NCI-H1048 (cell line): ENCODE data around the gene NUCB1.
A peak's percentile ranks its signal among the peaks of the same experiment; 100 is the strongest.

ENCODE experiments used
- DNase-seq: peaks from one replicate; lab custom pipeline; 2025; lab: John Stamatoyannopoulos, UW

NUCB1 gene

DNA sequence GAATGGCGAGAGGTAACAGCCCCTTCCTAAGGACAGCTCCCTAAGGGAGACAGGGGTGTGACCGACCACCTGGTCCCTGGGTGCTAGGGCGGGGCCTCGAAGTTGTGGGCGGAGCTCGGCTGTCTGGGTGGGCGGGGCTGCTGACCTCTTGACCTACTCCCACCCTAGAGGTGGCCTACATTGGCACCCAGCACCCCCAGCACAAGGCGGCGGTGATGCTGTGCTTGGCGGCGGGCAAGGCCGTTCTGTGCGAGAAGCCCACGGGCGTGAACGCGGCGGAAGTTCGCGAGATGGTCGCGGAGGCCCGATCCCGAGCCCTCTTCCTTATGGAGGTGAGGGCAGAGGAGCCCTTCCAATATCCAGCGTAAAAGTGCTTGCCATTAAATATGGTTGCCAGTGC is 35.8 kb downstream of the NUCB1 start:
- DNase-seq, result no peak

- DNase-seq, result no peak
Observed at GRCh38 chr19:48938256-48938655, 38.1 kb downstream of the NUCB1 start.

GRCh38 chr19:48940902-48941301 is 40.8 kb downstream of the NUCB1 start:
- no peak for DNase-seq

DNA sequence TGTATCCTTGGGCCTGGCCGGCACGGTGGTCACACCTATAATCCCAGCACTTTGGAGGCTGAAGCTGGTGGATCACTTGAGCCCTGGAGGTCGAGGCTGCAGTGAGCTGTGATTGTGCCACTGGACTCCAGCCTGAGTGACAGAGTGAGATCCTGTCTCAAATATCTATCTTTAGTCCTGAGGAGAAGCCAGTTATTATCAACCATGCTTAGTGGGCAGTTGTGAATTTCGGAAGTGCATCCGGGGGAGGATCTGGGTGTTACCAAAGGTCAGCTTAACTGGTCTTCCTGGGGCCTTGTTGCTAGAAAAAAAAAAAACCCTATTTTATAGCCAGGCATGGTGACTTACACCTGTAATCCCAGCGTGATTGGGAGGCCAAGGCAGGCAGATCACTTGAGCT is 43.0 kb downstream of the NUCB1 start:
- DNase-seq, result no peak

DNA sequence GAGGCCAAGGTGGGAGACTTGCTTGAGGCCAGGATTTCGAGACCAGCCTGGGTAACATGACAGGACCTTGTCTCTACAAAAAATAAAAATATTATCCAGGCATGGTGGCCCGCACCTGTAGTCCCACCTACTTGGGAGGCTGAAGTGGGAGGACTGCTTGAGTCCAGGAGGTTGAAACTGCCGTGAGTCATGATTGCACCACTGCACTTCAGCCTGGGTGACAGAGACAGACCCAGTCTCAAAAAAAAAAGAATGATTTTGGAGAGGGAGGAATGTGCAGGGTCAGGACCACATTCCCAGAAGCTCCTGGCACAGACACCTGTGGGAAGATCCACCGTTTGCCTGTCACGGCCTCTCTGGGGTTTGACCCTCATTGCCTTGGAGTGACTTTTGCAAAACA is 45.3 kb downstream of the NUCB1 start:
- DNase-seq, result no peak

- no peak for DNase-seq
Observed at GRCh38 chr19:48945817-48946216, 45.7 kb downstream of the NUCB1 start.

DNA sequence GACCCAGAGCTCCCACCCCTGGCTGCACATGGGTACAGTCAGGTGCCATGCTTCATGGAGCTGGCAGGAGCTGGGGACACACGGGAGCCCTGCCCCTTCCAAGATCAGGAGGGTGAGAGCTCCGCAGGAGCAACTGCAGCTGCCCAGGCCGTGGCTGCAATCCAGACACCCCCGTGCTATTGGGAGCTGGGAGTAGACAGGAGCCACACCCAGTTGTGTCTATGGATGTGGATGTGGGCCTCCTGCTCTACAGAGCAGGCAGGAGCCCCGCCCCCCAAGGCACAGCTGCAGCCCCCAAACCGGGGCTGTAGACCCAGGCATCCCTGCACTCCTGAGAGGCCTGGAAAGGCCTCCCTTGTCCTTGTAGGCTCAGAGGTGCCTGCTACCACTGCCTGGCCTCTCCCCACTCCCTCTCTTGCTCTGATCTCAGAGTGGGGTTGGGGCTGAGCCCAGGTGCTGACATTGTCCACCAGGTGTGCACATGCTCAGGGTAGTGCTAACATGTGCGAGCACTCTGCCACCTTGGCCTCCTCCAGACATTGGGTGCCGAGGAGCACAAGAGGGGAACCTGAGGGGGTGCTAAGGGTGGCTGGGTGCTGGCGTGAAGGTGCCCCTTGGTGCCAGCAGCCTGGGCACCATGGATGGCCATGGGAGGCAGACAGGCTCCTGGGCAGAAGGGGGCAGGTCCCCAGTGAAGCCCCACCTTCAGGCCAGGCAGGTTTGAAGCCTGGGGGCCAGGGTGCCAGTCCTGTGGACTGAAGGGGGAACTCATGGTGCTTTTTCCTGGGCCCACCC is 46.5 kb downstream of the NUCB1 start:
- no peak for DNase-seq

GRCh38 chr19:48947258-48947542 is 47.1 kb downstream of the NUCB1 start:
- DNase-seq, result no peak

- DNase-seq, result no peak
Observed at GRCh38 chr19:48950159-48950558, 50.0 kb downstream of the NUCB1 start.

DNA sequence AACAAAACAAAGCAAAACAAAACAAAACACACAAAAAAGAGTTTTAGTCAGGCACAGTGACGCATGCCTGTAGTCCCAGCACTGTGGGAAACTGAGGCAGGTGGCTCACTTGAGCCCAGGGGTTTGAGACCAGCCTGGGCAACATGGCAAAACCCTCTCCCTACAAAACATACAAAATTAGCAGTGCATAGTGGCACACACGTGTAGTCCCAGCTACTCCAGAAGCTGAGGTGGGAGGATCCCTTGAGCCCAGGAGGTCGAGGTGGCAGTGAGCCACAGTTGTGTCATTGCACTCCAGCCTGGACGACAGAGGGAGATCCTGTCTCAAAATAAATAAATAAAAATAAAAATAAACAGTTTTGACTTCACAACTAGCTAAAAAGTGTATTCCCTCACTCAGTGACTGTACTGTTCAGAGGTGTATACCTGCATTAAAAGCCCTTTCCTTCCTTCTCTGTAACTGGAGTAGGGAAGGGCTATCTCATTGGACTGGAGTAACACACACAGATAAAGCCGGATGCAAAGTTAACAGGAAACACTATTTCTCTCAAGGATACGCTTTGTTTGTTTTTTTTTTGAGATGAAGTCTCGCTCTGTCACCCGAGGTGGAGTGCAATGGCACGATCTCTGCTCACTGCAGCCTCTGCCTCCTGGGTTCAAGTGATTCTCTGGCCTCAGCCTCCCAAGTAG is 50.9 kb downstream of the NUCB1 start:
- DNase-seq, result no peak

DNA sequence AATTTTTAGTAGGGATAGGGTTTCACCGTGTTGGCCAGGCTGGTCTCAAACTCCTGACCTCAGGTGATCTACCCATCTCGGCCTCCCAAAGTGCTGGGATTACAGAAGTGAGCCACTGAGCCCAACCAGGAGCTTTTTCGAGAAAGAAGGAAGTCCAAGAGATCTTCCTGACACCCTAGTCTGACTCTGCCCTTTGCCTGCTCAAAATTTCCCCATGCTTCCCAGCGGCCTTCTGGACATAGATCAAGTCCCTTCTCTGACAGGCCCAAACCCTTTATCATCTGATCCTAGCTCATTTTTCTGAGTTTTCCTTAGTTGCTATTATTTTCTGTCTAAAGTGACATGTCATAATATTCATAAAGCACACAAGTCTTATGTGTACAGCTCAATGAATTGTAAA is 53.0 kb downstream of the NUCB1 start:
- DNase-seq, result no peak

DNA sequence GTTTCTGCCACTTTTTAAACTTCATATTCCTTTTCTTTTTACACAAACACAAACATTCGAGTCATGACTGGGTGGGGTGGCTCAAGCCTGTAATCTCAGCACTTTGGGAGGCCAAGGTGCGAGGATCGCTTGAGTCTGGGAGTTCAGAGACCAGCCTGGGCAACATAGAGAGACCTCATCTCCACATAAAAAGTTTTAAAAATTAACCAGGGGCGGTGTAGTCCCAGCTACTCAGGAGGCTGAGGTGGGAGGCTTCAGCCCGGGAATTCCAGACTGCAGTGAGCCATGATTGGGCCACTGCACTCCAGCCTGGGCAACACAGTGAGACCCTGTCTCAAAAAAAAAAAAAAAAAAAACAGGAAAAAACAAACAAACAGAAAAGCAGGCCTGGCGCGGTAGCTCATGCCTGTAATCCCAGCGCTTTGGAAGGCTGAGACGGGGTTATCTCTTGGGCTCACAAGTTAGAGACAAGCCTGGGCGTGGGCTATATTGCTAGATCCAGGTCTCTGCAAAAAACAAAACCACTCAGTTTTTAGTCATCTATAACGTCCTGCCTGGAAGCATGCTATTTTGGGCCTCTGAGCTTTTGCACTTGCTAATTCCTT is 54.0 kb downstream of the NUCB1 start:
- DNase-seq, result no peak

GRCh38 chr19:48954595-48955307 is 54.6 kb downstream of the NUCB1 start, which contains the start of gene BAX:
Gene BAX (plus strand): TSS chr19:48954875. CDS start chr19:48954929, 54 bp downstream.
- peak; percentile 93 for DNase-seq

- DNase-seq, result no peak
Observed at GRCh38 chr19:48955308-48955958, 55.3 kb downstream of the NUCB1 start.

- DNase-seq, result no peak
Observed at GRCh38 chr19:48958006-48958405, 57.9 kb downstream of the NUCB1 start.

GRCh38 chr19:48959341-48960239 is 59.5 kb downstream of the NUCB1 start:
- DNase-seq, result no peak

DNA sequence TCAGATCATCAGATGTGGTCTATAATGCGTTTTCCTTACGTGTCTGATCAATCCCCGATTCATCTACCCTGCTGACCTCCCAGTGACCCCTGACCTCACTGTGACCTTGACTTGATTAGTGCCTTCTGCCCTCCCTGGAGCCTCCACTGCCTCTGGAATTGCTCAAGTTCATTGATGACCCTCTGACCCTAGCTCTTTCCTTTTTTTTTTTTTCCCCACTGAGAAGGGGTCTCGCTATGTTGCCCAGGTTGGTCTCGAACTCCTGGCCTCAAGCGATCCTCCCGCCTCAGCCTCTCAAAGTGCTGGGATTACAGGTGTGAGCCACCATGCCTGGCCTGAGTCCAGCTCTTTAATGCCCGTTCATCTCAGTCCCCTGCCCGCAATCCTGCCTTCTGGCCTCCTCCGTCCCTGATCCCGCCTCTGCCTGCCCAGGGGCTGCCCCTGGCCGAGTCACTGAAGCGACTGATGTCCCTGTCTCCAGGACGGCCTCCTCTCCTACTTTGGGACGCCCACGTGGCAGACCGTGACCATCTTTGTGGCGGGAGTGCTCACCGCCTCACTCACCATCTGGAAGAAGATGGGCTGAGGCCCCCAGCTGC is 61.0 kb downstream of the NUCB1 start:
- DNase-seq, result no peak

- DNase-seq, result no peak
Observed at GRCh38 chr19:48961673-48962028, 61.5 kb downstream of the NUCB1 start.

DNA sequence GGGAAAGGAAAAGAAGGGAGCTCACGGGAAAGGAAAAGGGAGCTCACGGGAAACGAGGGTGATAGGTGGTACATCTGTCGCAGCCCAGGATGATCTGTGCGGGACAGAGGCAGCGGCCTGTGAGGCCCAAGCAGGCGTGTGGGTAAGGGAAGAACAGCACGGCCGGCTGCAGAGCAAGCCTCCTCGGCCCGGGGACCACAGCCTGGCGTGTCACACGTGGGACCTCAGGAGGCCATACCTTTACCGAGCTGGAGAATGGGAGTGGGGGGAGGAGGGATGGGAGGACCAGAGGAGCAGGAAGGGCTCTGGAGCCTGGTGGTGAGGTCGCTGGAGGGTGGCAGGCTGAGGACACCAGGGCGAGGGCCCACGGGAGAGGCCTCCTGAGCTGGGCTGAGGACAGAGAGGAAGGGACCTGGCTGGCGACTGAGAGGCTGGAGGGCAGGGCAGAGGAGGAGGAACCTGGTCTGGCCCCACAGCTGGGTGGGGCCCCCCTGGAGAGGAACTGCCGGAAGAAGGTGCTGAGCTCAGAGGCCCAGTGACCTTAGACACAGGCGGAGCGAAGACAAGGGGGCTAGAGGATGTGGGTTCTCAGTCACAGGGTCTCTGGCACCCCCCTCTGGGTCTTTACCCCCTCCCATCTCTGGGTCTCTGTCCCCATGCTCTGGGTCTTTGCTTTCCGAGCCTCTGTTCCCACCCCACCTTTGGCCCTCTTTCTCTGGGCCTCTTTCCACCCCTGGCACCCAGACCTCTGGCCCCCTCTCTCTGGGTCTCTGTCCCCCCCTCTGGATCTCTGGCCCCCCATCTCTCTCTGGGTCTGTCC is 62.1 kb downstream of the NUCB1 start:
- no peak for DNase-seq

DNA sequence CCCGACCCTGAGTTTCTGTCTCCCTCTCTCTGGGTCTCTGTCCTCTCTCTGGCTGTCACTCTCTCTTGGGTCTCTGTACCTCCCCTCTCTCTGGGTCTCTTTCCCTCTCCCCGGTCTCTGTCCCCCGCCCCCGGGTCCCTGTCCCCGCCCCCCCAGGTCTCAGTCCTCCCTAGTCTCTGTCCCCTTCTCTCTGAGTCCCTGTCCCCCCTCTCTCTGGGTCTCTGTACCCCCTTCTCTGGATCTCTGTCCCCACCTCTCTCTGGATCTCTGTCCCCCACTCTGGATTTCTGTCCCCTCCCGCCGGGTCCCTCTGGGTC is 62.7 kb downstream of the NUCB1 start:
- no peak for DNase-seq
